Stimulated activated CD8-positive, alpha-beta memory T cell treated with anti-CD3 and anti-CD28 coated beads, Interleukin-12 subunit alpha, Interleukin-12 subunit beta, amount 100 ng/mL, for 4 hours (primary cell): Measurements from ENCODE around the gene FKBP8.
"Not testable (repeated sequence)": the region's sequence is repeated elsewhere in the genome, so short reads cannot be mapped to it uniquely, and the experiment has no call there.

ENCODE experiments used
- DNase-seq: peaks from one replicate; pipeline ENCODE4 v3.0.0-alpha.2; 2020; ENCODE audit warnings: low read depth

Gene FKBP8

GRCh38 chr19:18558604-18559003, 15.2 kb upstream of the FKBP8 start:
- DNase-seq, result no peak

GRCh38 chr19:18558202-18558555, 14.8 kb upstream of the FKBP8 start:
- no peak for DNase-seq

- peak; percentile 95 for DNase-seq
Observed at GRCh38 chr19:18557411-18558201, 14.2 kb upstream of the FKBP8 start, which contains the start of gene KXD1. KXD1 (plus strand) TSS chr19:18557870; CDS start chr19:18562057, 4,187 bp downstream.

GRCh38 chr19:18551631-18552030, 8.3 kb upstream of the FKBP8 start:
- DNase-seq, result no peak

GRCh38 chr19:18543814-18544475, 572 bp upstream of the FKBP8 start:
- peak; percentile 23 for DNase-seq

GRCh38 chr19:18541992-18542940, 1.1 kb downstream of the FKBP8 start:
- no peak for DNase-seq

- DNase-seq, result no peak
Observed at GRCh38 chr19:18541258-18541991, 1.9 kb downstream of the FKBP8 start.

- DNase-seq, result not testable (repeated sequence)
Observed at GRCh38 chr19:18540200-18540599, 3.2 kb downstream of the FKBP8 start.

GRCh38 chr19:18539372-18539771, 4.0 kb downstream of the FKBP8 start:
- DNase-seq, result no peak

- DNase-seq, result no peak
Observed at GRCh38 chr19:18538115-18538514, 5.3 kb downstream of the FKBP8 start.

- DNase-seq, result no peak
Observed at GRCh38 chr19:18537431-18537830, 5.9 kb downstream of the FKBP8 start.

- no peak for DNase-seq
Observed at GRCh38 chr19:18536475-18536874, 6.9 kb downstream of the FKBP8 start.

- DNase-seq, result no peak
Observed at GRCh38 chr19:18533058-18533457, 10.3 kb downstream of the FKBP8 start.

GRCh38 chr19:18532168-18532890, 11.0 kb downstream of the FKBP8 start:
- DNase-seq, result no peak

GRCh38 chr19:18531485-18531884, 11.9 kb downstream of the FKBP8 start:
- DNase-seq, result no peak

GRCh38 chr19:18529782-18530181, 13.6 kb downstream of the FKBP8 start:
- DNase-seq, result no peak

GRCh38 chr19:18526316-18526715, 17.1 kb downstream of the FKBP8 start:
- no peak for DNase-seq

GRCh38 chr19:18523841-18524240, 19.5 kb downstream of the FKBP8 start:
- no peak for DNase-seq

GRCh38 chr19:18522862-18523440, 20.4 kb downstream of the FKBP8 start:
- not testable (repeated sequence) for DNase-seq

GRCh38 chr19:18522124-18522861, 21.1 kb downstream of the FKBP8 start:
- DNase-seq, result peak; percentile 100
